ENCODE measurements around the gene BCL11A.

Gene BCL11A

GRCh38 chr2:60527762-60528161 lies 25.7 kb downstream of the BCL11A start:
- Histone ChIP-seq H3K27me3 (ENCODE audit: insufficient read depth, low read depth, severe bottlenecking) (no peaks in the 10 kb centered on the region), H3K27ac (no peak overlapping the region), H3K4me3 (ENCODE audit: low read depth, low read length) (no peak overlapping the region), H3K9me3 (ENCODE audit: severe bottlenecking) (no peaks in the 10 kb centered on the region), H3K36me3 (peaks cover 4% of the 10 kb centered on the region; the same call in 1 of the 2 replicates)
- no peak for DNase-seq
- no peak for TF ChIP-seq CTCF (IDR thresholded peaks at IDR 0.05; ENCODE audit: low read depth, low read length)

GRCh38 chr2:60526623-60527022 lies 26.8 kb downstream of the BCL11A start:
- H3K27ac ChIP-seq: peak overlapping the region; percentile 31; the same call in 1 of the 2 replicates
- H3K27me3 ChIP-seq (ENCODE audit: insufficient read depth, low read depth, severe bottlenecking): no peaks in the 10 kb centered on the region
- no peaks in the 10 kb centered on the region for H3K9me3 ChIP-seq (ENCODE audit: severe bottlenecking)
- peak; percentile 72 for DNase-seq
- H3K36me3 ChIP-seq: peaks cover 4% of the 10 kb centered on the region; the same call in 1 of the 2 replicates
- H3K4me3 ChIP-seq (ENCODE audit: low read depth, low read length): no peak overlapping the region
- TF ChIP-seq CTCF (IDR thresholded peaks at IDR 0.05; ENCODE audit: low read depth, low read length): no peak

GRCh38 chr2:60525899-60526298 lies 27.6 kb downstream of the BCL11A start:
- no peaks in the 10 kb centered on the region for H3K27me3 ChIP-seq (ENCODE audit: insufficient read depth, low read depth, severe bottlenecking)
- H3K9me3 ChIP-seq (ENCODE audit: severe bottlenecking): no peaks in the 10 kb centered on the region
- H3K27ac ChIP-seq: no peak overlapping the region
- no peak for DNase-seq
- H3K36me3 ChIP-seq: peaks cover 4% of the 10 kb centered on the region; the same call in 1 of the 2 replicates
- no peak overlapping the region for H3K4me3 ChIP-seq (ENCODE audit: low read depth, low read length)
- no peak for TF ChIP-seq CTCF (IDR thresholded peaks at IDR 0.05; ENCODE audit: low read depth, low read length)

- TF ChIP-seq CTCF (IDR thresholded peaks at IDR 0.05; ENCODE audit: low read depth, low read length): no peak
- peaks cover 4% of the 10 kb centered on the region; the same call in 1 of the 2 replicates for H3K36me3 ChIP-seq
- no peak overlapping the region for H3K27ac ChIP-seq
- DNase-seq: no peak
- no peaks in the 10 kb centered on the region for H3K27me3 ChIP-seq (ENCODE audit: insufficient read depth, low read depth, severe bottlenecking)
- no peaks in the 10 kb centered on the region for H3K9me3 ChIP-seq (ENCODE audit: severe bottlenecking)
- H3K4me3 ChIP-seq (ENCODE audit: low read depth, low read length): no peak overlapping the region
Measured at GRCh38 chr2:60524874-60525273, 28.6 kb downstream of the BCL11A start.

GRCh38 chr2:60523963-60524362 lies 29.5 kb downstream of the BCL11A start:
- Histone ChIP-seq H3K9me3 (ENCODE audit: severe bottlenecking) (no peaks in the 10 kb centered on the region), H3K4me3 (ENCODE audit: low read depth, low read length) (no peak overlapping the region), H3K27ac (no peak overlapping the region), H3K36me3 (peaks cover 4% of the 10 kb centered on the region), H3K27me3 (ENCODE audit: insufficient read depth, low read depth, severe bottlenecking) (no peaks in the 10 kb centered on the region)
- DNase-seq: no peak
- no peak for TF ChIP-seq CTCF (IDR thresholded peaks at IDR 0.05; ENCODE audit: low read depth, low read length)

GRCh38 chr2:60522462-60522861 lies 31.0 kb downstream of the BCL11A start:
- Histone ChIP-seq H3K27me3 (ENCODE audit: insufficient read depth, low read depth, severe bottlenecking) (no peaks in the 10 kb centered on the region), H3K36me3 (peaks cover 4% of the 10 kb centered on the region), H3K4me3 (ENCODE audit: low read depth, low read length) (no peak overlapping the region), H3K27ac (no peak overlapping the region), H3K9me3 (ENCODE audit: severe bottlenecking) (no peaks in the 10 kb centered on the region)
- no peak for TF ChIP-seq CTCF (IDR thresholded peaks at IDR 0.05; ENCODE audit: low read depth, low read length)
- DNase-seq: no peak

All from WERI-Rb-1 (cell line).